ENCODE data around the gene GSK3B.

DNA sequence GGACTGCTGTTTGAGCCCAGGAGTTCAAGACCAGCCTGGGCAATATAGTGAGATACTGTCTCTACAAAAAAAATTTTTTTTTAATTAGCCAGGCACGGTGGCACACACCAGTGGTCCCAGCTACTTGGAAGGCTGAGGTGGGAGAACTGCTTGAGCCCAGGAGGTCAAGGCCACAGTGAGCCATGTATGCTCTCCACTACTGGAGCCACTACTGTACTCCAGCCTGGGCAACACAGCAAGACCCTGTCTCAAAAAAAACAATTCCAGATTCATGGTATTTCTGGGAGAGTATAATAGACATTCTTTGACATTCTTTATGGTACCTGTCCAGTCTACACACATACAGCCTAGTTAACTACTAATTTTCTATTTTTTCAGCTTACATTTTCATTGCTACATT, 70.1 kb downstream of the GSK3B start:
- no peak for TF ChIP-seq CTCF (IDR thresholded peaks at IDR 0.05; ENCODE audit: extremely low read depth in 1 of 2, insufficient read depth in 1 of 2, low read depth in 1 of 2, low read length in 2 of 2)
- no peak for TF ChIP-seq MYC (IDR thresholded peaks at IDR 0.05; ENCODE audit: low read depth, low read length)
- no peak for TF ChIP-seq POLR2AphosphoS5 (IDR thresholded peaks at IDR 0.05; ENCODE audit: insufficient read depth, low read depth, low read length)
